Heart right ventricle (tissue), 16 donors: ENCODE results near the gene MTMR8. TPM values are rescaled to one million over a fixed set of nuclear protein-coding genes. Genes with fewer than 3 reads are reported as not detected.

Experiments
- ATAC-seq, 8 donors: fragments of 200-7000 bp; cut with Tn5 transposase; one replicate each; pipeline ENCODE4 v1.9.1; 2020; ENCODE audit warnings: mild to moderate bottlenecking in 8 of 8, moderate library complexity in 8 of 8, moderate number of reproducible peaks in 1 of 8
- DNase-seq, 2 donors: peaks; one replicate each; pipeline ENCODE4 v3.0.0-alpha.2; 2020
- H3K27ac ChIP-seq, 10 donors: fragments of 200-600 bp; sonication (generic) in 2 of 10; one replicate each; pipeline versions ENCODE4 v1.5.0 to v1.8.0; 2020 to 2022; ENCODE audit warnings: mild to moderate bottlenecking in 3 of 10
- H3K27me3 ChIP-seq, 7 donors: fragments of 200-600 bp; one replicate each; pipeline ENCODE4 v1.8.0; 2021 to 2022; ENCODE audit warnings: mild to moderate bottlenecking in 2 of 7
- H3K36me3 ChIP-seq, 9 donors: fragments of 200-600 bp; sonication (generic) in 1 of 9; one replicate each; pipeline versions ENCODE4 v1.5.0 to v1.8.0; 2020 to 2022; ENCODE audit warnings: mild to moderate bottlenecking in 2 of 9
- H3K4me1 ChIP-seq, 9 donors: fragments of 200-600 bp; sonication (generic) in 1 of 9; one replicate each; pipeline versions ENCODE4 v1.5.0 to v1.8.0; 2020 to 2022; ENCODE audit warnings: mild to moderate bottlenecking in 4 of 9
- H3K4me3 ChIP-seq, 10 donors: fragments of 200-600 bp; sonication (generic) in 2 of 10; one replicate each; pipeline versions ENCODE4 v1.5.0 to v1.8.0; 2020 to 2022; ENCODE audit warnings: mild to moderate bottlenecking in 7 of 10, moderate library complexity in 2 of 10
- H3K9me3 ChIP-seq, 11 donors: fragments of 200-600 bp in 10 of 11; sonication (generic) in 2 of 11; one replicate each; pipeline versions ENCODE4 v1.5.0 to v1.8.0; 2013 to 2022; ENCODE audit warnings: mild to moderate bottlenecking in 2 of 11, control low read depth in 1 of 11, moderate library complexity in 1 of 11
- WGBS, 2 donors: extraction: QIAGEN DNeasy Blood & Tissue Kit; methylation state at CpG; one replicate each; pipeline ENCODE4 v1.1.7; 2013; ENCODE audit warnings: inconsistent platforms in 1 of 2; 5-methylcytosine and 5-hydroxymethylcytosine counted together
- intact Hi-C, 10 donors: fragments of 100-400 bp; cut with DNase I; formaldehyde crosslinking; loops; one replicate each; pipeline versions ENCODE4 v1.11.1 to v1.14.2; 2022
- polyA plus RNA-seq, 2 donors: library from polyadenylated mRNA; stranded (reverse); fragments of 200-250 nt; gene quantifications; one replicate each; pipeline ENCODE4 v1.2.3, GENCODE V29; 2013
- total RNA-seq, 10 donors: library from RNA; stranded (reverse); fragmentation: NEBNext Ultra II Directional in 3 of 10; extraction: Animal tissue kit (Norgen Biotek cat#: 25700) in 3 of 10; gene quantifications; one replicate each; pipeline versions ENCODE4 v1.2.1 to v1.2.4, GENCODE V29; 2021 to 2023
- TF ChIP-seq, protein P1 (sequence below), 9 donors: fragments of 200-600 bp; sonication (generic) in 2 of 9; IDR thresholded peaks; one replicate each; pipeline versions ENCODE4 v1.5.0 to v1.8.0; 2021 to 2022; ENCODE audit warnings: antibody characterized with exemption in 9 of 9, mild to moderate bottlenecking in 5 of 9, moderate library complexity in 1 of 9
- donor health status: Arrhythmogenic right ventricular cardiomyopathy.
- donor health status: ischemic (EF 13 %, LVEDD 7.1; RV severe dilation, severe dysfunction).
- donor health status: healthy with polysubstance abuse.
- donor health status: DM: no; HTN: yes; CAD: no.
- donor health status: DM: no; HTN: no; CAD: no.
- donor health status: ischemic (EF 25% LVEDD 6.9; RV normal size, moderate dysfunction).
- donor health status: ischemic (EF 25% LVEDD 5.7; RV mildly dilated, moderate dysfunction).
- donor health status: healthy.
- donor health status: DM: yes; HTN: yes; CAD: no.
- donor health status: Ischemic cardiomyopathy.
- donor health status: ischemic (EF 35%, LVEDD 5.7; RV mildly dilated, moderate dysfunction).
- donor health status: nonischemic (EF 11% LVEDD 7.7; RV severe dilation, severe dysfunction).
- donor health status: DM: yes; HTN: yes; CAD: no.
- donor health status: PGD.
- donor health status: ischemic (EF 29% LVEDD 5.4; RV normal size, mild dysfunction).
- donor health status: nonischemic (EF 23%, LVEDD 6.1; RV moderate dilation, normal function).

MTMR8 gene
- total and polyA plus RNA-seq, 12 donors, result 0.14 to 0.99 (median 0.67) TPM

DNA sequence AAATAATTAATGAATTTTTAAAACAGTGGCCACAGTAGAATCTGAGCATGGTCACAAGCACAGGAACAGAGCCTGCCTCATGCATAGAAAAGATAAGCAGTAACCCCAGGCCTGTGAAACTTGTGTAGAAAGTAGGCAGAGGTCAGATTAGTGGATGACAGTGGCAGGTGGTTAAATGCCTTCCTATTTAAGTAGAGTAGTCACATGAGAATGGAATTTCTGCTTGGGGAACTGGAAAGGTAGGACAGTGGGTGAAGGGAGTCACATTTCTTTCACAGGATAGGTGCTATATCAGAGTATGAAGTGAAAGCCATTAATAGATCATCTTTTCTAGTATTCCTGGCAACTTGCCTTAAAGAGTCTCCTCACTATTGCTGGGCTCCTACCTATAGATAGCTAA is 130.0 kb downstream of the MTMR8 start:
- intact Hi-C loops, result no loop called here
- no peak for ATAC-seq
- Histone ChIP-seq H3K36me3 (no peaks in the 10 kb centered on the region), H3K27ac (no peak overlapping the region), H3K4me1 (no peaks in the 10 kb centered on the region), H3K9me3 (no peaks in the 10 kb centered on the region), H3K4me3 (no peak overlapping the region), H3K27me3 (peaks cover 0 to 5% (median 0%) of the 10 kb centered on the region in 7 donors)
- no peak for DNase-seq
- TF ChIP-seq, protein P1, sequence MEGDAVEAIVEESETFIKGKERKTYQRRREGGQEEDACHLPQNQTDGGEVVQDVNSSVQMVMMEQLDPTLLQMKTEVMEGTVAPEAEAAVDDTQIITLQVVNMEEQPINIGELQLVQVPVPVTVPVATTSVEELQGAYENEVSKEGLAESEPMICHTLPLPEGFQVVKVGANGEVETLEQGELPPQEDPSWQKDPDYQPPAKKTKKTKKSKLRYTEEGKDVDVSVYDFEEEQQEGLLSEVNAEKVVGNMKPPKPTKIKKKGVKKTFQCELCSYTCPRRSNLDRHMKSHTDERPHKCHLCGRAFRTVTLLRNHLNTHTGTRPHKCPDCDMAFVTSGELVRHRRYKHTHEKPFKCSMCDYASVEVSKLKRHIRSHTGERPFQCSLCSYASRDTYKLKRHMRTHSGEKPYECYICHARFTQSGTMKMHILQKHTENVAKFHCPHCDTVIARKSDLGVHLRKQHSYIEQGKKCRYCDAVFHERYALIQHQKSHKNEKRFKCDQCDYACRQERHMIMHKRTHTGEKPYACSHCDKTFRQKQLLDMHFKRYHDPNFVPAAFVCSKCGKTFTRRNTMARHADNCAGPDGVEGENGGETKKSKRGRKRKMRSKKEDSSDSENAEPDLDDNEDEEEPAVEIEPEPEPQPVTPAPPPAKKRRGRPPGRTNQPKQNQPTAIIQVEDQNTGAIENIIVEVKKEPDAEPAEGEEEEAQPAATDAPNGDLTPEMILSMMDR (IDR thresholded peaks at IDR 0.05), result no peak

DNA sequence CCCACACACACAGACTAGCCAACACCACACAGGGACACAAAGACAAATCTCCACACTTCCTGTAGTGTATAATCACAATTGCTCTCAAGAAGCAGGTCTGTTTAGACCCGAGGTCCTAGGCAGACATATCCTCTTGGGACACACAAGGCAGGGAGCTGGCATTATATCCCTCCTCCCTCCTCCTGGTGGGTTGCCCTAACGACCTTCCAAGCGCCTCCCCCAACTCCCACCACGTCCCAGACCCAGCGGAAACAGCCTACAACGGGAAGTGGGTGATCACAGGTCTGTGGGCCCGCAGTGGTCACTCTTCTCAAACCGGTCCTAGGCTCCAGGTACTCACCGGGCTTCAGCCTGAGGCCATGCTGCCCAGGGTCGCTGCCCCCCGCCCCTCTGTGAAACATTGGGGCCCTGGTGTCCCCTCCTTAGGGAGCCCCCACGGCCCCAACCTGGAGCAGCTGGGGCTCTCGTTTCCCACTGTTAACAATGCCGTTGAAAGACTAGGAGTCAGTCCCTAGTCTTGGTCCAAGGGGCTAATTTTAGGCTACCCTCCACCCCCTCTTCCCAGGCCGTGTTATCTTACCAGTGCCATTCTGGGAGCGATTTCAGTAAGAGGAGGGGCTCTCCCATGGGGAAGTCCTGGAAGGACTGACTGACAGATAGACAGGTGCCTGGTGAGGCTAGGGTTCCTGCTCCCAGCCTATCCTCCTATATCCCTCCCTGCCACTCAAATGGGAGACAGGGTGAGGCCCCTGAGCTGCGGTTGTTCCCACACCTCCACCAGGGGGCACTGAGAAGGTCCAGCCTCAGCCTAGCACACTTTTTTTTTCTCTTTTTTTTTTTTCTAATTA is 164.9 kb downstream of the MTMR8 start, which contains the start of gene ASB12:
ASB12 (minus strand) TSS at position 485 of the 848 bp plus-strand sequence. CDS start 4,957 bp downstream, outside the sequence.
- H3K4me1 ChIP-seq, result no peaks in the 10 kb centered on the region
- peak within 1 kb of the TSS in 2 of 10 donors; percentile 25 to 36 for H3K27ac ChIP-seq
- H3K36me3 ChIP-seq, result no peaks in the 10 kb centered on the region
- peak in 1 of 2 donors; percentile 5 for DNase-seq
- 55 to 58% methylated on average over 17 of the region's 17 CpGs for WGBS, 2 donors
- TF ChIP-seq, protein P1 (IDR thresholded peaks at IDR 0.05), result peak in 3 of 9 donors; percentile 20 to 23 (median 20)
- peak; percentile 49 to 98 (median 92) for ATAC-seq
- intact Hi-C loops, result no loop called here
- H3K9me3 ChIP-seq, result no peaks in the 10 kb centered on the region
- H3K4me3 ChIP-seq, result peak within 1 kb of the TSS in 7 of 10 donors; percentile 7 to 43 (median 33)
- H3K27me3 ChIP-seq, result peaks cover 0 to 4% (median 0%) of the 10 kb centered on the region in 7 donors

DNA sequence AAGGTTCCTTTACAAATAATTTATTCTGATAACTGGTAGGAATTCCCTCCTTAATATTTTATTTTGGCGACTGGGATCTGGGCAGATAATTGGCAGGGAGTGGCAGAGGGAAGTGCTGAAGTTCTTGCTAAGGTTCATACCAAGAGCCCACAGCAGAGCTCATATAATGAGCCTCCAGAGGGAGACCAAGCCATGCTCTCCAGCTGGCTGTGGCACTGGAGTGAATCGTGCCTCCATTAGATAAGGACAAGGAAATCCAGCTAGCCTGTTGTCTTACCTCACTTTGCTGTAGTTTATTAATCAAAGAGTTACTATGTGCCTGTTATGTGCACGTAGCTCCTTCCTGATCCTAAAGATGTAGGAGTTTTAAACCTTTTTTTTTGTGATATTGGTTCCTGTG is 166.1 kb downstream of the MTMR8 start:
- Histone ChIP-seq H3K9me3 (no peaks in the 10 kb centered on the region), H3K4me3 (no peak overlapping the region), H3K36me3 (no peaks in the 10 kb centered on the region), H3K4me1 (no peaks in the 10 kb centered on the region), H3K27me3 (peaks cover 0 to 4% (median 0%) of the 10 kb centered on the region in 7 donors), H3K27ac (no peak overlapping the region)
- TF ChIP-seq, protein P1 (IDR thresholded peaks at IDR 0.05), result peak in 2 of 9 donors; percentile 19 to 21
- ATAC-seq (peak in 3 of 8 donors; percentile 52 to 66 (median 61)), DNase-seq (no peak)
- 37 to 62% methylated on average over 2 to 3 of the region's 3 CpGs for WGBS, 2 donors
- intact Hi-C loops, result no loop called here

Other genes starting within 250 kb of the MTMR8 start
- gene AMER1, start 189.7 kb downstream of the MTMR8 start, total RNA-seq, result 1 to 10 TPM; 2.0 to 5.0 (median 4.4) TPM
- 1 to 10 TPM in 1 of 2 donors, under 1 TPM in 1; 0.75 to 1.1 TPM for gene AMER1, start 189.7 kb downstream of the MTMR8 start, polyA plus RNA-seq
- gene ASB12, start 164.8 kb downstream of the MTMR8 start, total RNA-seq, result 1 to 10 TPM in 9 of 10 donors, under 1 TPM in 1; 0.85 to 3.4 (median 2.4) TPM
- gene ASB12, start 164.8 kb downstream of the MTMR8 start, polyA plus RNA-seq, result 1 to 10 TPM in 1 of 2 donors, under 1 TPM in 1; 0.51 to 1.9 TPM